Measurements from ENCODE around the gene MYO18A.

- no peak for TF ChIP-seq POLR2A (IDR thresholded peaks at IDR 0.05)
- no peak for TF ChIP-seq CTCF (IDR thresholded peaks at IDR 0.05)
- TF ChIP-seq POLR2AphosphoS5 (IDR thresholded peaks at IDR 0.05), result no peak
- TF ChIP-seq EP300 (IDR thresholded peaks at IDR 0.05; ENCODE audit: low read depth), result no peak
Observed at GRCh38 chr17:29197516-29198272, 17.5 kb upstream of the MYO18A start.
